Pancreas (tissue), 10 donors: ENCODE data around the gene LACRT. TPM values are rescaled to one million over a fixed set of nuclear protein-coding genes. Genes with fewer than 3 reads are reported as not detected.
A peak's percentile ranks its signal among the peaks of the same experiment; 100 is the strongest.

Experiments
- ATAC-seq, 4 donors: fragments of 200-7000 bp; cut with Tn5 transposase; one replicate each; pipeline versions ENCODE4 v1.8.0 to v1.9.1; 2020; ENCODE audit warnings: mild to moderate bottlenecking in 4 of 4, moderate library complexity in 4 of 4
- DNase-seq, 6 donors: peaks; one replicate each; pipeline ENCODE4 v3.0.0-alpha.2; 2020
- FAIRE-seq: peaks from 2 replicates; lab custom pipeline; 2012; peaks lifted over from hg19 to GRCh38; lab: Jason Lieb, UNC
- H3K27ac ChIP-seq, 4 donors: fragments of 200-600 bp; sonication (generic); 1 replicate in 3 of 4; 2 replicates in 1 of 4; pipeline versions ENCODE4 v1.5.0 to v1.8.0; 2020
- H3K27me3 ChIP-seq, 4 donors: fragments of 200-600 bp; one replicate each; pipeline ENCODE4 v1.8.0; 2021
- H3K36me3 ChIP-seq, 3 donors: fragments of 200-600 bp; sonication (generic) in 1 of 3; one replicate each; pipeline versions ENCODE4 v1.5.0 to v1.8.0; 2020 to 2021
- H3K4me1 ChIP-seq, 3 donors: fragments of 200-600 bp; one replicate each; pipeline ENCODE4 v1.8.0; 2021
- H3K4me3 ChIP-seq, 4 donors: fragments of 200-600 bp; sonication (generic) in 2 of 4; one replicate each; pipeline versions ENCODE4 v1.5.0 to v1.8.0; 2020 to 2021
- H3K9me3 ChIP-seq, 4 donors: fragments of 200-600 bp; one replicate each; pipeline ENCODE4 v1.8.0; 2021
- whole genome bisulfite sequencing, 2 donors: extraction: QIAGEN DNeasy Blood & Tissue Kit; methylation state at CpG; one replicate each; pipeline ENCODE4 v1.1.7; 2013; 5-methylcytosine and 5-hydroxymethylcytosine counted together
- intact Hi-C, 3 donors: fragments of 100-400 bp; cut with DNase I; formaldehyde crosslinking; loops; one replicate each; pipeline versions ENCODE4 v1.11.1 to v1.14.2; 2022
- polyA plus RNA-seq, 2 donors: library from polyadenylated mRNA; stranded (reverse); fragments of 200-250 nt; gene quantifications; one replicate each; pipeline ENCODE4 v1.2.3, GENCODE V29; 2013
- total RNA-seq, 6 donors: library from RNA; stranded (reverse); fragmentation: NEBNext Ultra II Directional in 4 of 6; extraction: Animal tissue kit (Norgen Biotek cat#: 25700) in 4 of 6; gene quantifications; one replicate each; pipeline versions ENCODE4 v1.2.1 to v1.2.4, GENCODE V29; 2021 to 2023
- TF ChIP-seq, protein P1 (sequence below), 4 donors: fragments of 200-600 bp; sonication (generic) in 3 of 4; IDR thresholded peaks; one replicate each; pipeline versions ENCODE4 v1.5.0 to v1.8.0; 2021; ENCODE audit warnings: antibody characterized with exemption in 4 of 4
- donor health status: healthy with polysubstance abuse.
- donor health status: DM: no; HTN: no; CAD: no; lungs with moderate emphysema.
- donor health status: DM: no; HTN: no; CAD: no.
- donor health status: control.
- donor health status: control.
- donor health status: Bipolar disorder and iron deficiency.
- donor health status: DM: yes; HTN: yes; CAD: no.
- donor health status: DM: no; HTN: no; CAD: no.
- donor health status: DM: no; HTN: no; CAD: no.
- donor health status: DM: yes; HTN: yes; CAD: no.

The LACRT gene
- total and polyA plus RNA-seq, 8 donors = not detected

DNA sequence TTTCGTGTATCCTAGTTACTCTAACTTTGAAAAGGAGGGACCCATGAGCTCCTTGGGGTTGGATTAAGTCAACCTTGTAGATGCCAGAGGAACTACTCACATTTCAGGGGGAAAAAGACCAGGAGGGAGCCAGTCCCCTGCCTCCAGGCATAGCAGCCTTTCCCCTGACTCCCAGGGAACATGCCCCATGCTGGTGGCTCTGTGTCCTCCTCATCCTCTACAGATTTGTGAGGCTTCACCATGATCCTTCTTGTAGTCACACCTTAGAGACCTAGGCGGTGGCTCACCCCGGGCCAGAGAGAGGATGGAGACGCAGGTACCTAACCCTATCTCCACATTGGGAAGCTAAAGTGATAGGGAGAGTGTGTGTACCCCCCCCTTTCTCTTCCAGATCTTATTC, 30.3 kb downstream of the LACRT start:
- ATAC-seq (no peak), DNase-seq (no peak), FAIRE-seq (no peak)
- no peaks in the 10 kb centered on the region for H3K27me3 ChIP-seq
- WGBS, 2 donors = 86 to 88% methylated on average over 4 of the region's 4 CpGs
- TF ChIP-seq, protein P1, sequence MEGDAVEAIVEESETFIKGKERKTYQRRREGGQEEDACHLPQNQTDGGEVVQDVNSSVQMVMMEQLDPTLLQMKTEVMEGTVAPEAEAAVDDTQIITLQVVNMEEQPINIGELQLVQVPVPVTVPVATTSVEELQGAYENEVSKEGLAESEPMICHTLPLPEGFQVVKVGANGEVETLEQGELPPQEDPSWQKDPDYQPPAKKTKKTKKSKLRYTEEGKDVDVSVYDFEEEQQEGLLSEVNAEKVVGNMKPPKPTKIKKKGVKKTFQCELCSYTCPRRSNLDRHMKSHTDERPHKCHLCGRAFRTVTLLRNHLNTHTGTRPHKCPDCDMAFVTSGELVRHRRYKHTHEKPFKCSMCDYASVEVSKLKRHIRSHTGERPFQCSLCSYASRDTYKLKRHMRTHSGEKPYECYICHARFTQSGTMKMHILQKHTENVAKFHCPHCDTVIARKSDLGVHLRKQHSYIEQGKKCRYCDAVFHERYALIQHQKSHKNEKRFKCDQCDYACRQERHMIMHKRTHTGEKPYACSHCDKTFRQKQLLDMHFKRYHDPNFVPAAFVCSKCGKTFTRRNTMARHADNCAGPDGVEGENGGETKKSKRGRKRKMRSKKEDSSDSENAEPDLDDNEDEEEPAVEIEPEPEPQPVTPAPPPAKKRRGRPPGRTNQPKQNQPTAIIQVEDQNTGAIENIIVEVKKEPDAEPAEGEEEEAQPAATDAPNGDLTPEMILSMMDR (IDR thresholded peaks at IDR 0.05) = no peak
- intact Hi-C loops = no loop called here
- H3K36me3 ChIP-seq = no peaks in the 10 kb centered on the region
- H3K9me3 ChIP-seq = no peaks in the 10 kb centered on the region
- H3K27ac ChIP-seq = no peak overlapping the region
- no peaks in the 10 kb centered on the region for H3K4me1 ChIP-seq
- H3K4me3 ChIP-seq = no peak overlapping the region

DNA sequence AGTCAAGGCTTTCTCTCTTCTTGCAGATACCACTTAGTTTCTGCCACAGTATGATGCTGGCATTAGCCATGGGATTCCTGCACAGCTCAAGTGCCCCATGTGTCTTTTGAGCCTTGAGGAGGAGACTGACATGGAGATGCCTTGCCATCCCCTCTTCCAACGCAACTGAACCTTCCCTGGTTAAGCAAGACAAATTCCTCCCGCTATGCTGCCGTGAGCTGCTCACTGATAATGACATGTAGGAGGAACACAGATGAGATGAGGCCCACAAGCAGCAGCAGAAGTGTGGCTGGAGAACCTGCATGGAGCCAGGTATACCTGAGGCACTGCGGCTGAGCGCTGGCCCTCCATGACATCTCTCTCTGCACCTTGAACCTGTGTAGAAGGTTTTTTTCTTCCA, 30.8 kb downstream of the LACRT start:
- Histone ChIP-seq H3K4me1 (no peaks in the 10 kb centered on the region), H3K27me3 (no peaks in the 10 kb centered on the region), H3K36me3 (no peaks in the 10 kb centered on the region), H3K27ac (no peak overlapping the region), H3K9me3 (no peaks in the 10 kb centered on the region), H3K4me3 (no peak overlapping the region)
- intact Hi-C loops = no loop called here
- ATAC-seq = no peak
- TF ChIP-seq, protein P1 (IDR thresholded peaks at IDR 0.05) = no peak
- no peak for DNase-seq
- no peak for FAIRE-seq
- WGBS, 2 donors = 80 to 87% methylated on average over 5 of the region's 5 CpGs

DNA sequence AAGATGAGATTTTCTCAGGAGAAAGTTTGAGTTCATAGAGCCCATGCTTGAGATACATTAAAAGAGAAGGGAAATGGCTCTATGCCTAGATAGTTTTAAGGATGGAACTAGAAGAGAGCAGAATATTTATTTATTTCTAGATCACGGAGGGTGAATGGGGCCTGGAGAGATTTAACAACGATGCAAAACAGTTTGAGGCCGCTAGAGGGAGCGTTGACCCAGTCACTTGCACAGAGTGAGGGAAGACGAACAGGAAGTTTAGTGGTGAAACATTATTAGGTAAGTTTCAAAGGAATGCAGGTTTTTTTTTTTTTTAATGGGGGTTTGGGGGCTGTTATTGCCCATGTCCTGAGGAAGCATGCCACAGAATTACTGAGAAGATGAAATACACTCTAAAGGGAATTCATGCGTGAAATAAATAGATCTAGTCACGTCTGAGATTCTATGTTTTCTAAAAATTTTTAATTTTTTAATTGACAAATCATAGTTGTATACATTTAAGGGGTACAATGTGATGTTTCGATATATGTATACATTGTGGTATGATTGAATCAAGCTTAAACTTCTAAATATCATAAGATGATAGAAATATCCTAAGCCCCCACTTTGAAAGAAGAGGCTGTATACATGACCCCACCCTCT, 31.4 kb downstream of the LACRT start:
- peak; percentile 89 for FAIRE-seq

DNA sequence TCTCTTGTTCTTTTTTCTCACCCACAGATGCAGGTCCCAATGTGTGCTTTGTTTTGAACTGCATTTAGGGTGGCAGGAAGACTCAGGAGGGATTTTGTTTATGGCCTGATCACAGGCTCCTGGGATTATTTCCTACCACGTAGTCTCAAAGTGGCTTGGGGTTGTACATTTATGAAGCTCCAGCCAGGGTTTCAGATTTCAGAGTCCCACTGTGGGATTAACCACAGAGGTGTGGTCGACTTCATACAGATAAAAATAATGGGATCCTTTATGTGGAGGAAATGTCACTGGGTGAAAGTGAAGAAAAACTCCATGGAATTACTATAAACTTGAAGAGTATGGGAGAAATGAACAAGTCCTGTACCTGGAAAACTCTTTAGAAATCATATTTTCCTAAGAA, 32.0 kb downstream of the LACRT start:
- WGBS, 2 donors = 48 to 51% methylated on average over 2 of the region's 2 CpGs
- H3K36me3 ChIP-seq = no peaks in the 10 kb centered on the region
- ATAC-seq (no peak), FAIRE-seq (no peak), DNase-seq (no peak)
- TF ChIP-seq, protein P1 (IDR thresholded peaks at IDR 0.05) = no peak
- intact Hi-C loops = no loop called here
- no peak overlapping the region for H3K4me3 ChIP-seq
- H3K27ac ChIP-seq = no peak overlapping the region
- H3K27me3 ChIP-seq = no peaks in the 10 kb centered on the region
- no peaks in the 10 kb centered on the region for H3K4me1 ChIP-seq
- no peaks in the 10 kb centered on the region for H3K9me3 ChIP-seq

More for the DNA sequence above, 31.4 kb downstream of the LACRT start:
- Histone ChIP-seq H3K9me3 (no peaks in the 10 kb centered on the region), H3K4me1 (no peaks in the 10 kb centered on the region), H3K27ac (no peak overlapping the region), H3K27me3 (no peaks in the 10 kb centered on the region), H3K4me3 (no peak overlapping the region), H3K36me3 (no peaks in the 10 kb centered on the region)
- TF ChIP-seq, protein P1 (IDR thresholded peaks at IDR 0.05) = peak; percentile 53 to 72 (median 62)
- 16 to 23% methylated on average over 8 of the region's 8 CpGs for WGBS, 2 donors
- intact Hi-C loops = no loop called here
- peak; percentile 89 to 98 (median 95) for ATAC-seq
- DNase-seq = peak in 3 of 6 donors; percentile 48 to 72 (median 61)

DNA sequence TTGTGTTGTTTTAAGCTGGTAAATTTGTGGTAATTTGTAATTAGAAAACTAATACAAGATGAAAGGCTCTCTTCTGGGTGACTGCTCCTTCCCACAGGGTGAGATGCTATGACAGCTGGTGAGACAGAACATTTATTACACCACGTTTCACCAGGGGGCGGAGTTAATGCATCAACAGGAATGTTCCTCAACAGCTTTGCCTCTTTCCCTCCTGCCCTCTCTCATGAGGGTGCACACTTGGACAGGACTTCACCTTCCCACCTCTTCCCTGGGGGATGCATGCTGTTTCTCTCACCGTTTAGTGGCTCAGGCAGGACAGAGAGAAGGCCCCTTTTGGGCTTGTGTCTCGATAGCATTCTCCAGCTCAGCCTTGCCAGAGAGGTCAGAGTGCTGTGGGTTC, 32.9 kb downstream of the LACRT start:
- peak in 1 of 4 donors; percentile 26 for ATAC-seq
- Histone ChIP-seq H3K27me3 (no peaks in the 10 kb centered on the region), H3K4me1 (no peaks in the 10 kb centered on the region), H3K4me3 (no peak overlapping the region), H3K36me3 (no peaks in the 10 kb centered on the region), H3K27ac (no peak overlapping the region), H3K9me3 (no peaks in the 10 kb centered on the region)
- FAIRE-seq = no peak
- TF ChIP-seq, protein P1 (IDR thresholded peaks at IDR 0.05) = no peak
- DNase-seq = no peak
- WGBS, 2 donors = 50 to 52% methylated on average over 4 of the region's 4 CpGs
- intact Hi-C loops = no loop called here
